Upper lobe of left lung (tissue), 4 donors: ENCODE data around the gene LMCD1.

Experiments
- CTCF ChIP-seq, 6 experiments: fragments of 450-650 bp in 4 of 6; fragments of 200-600 bp in 2 of 6; sonication (generic) in 2 of 6; IDR thresholded peaks; one replicate each; pipeline ENCODE4 v1.5.1; 2016 to 2019; ENCODE audit warnings: antibody characterized with exemption in 6 of 6
- POLR2A ChIP-seq, 4 donors: fragments of 450-650 bp; IDR thresholded peaks; one replicate each; pipeline ENCODE4 v1.5.1; 2016 to 2017; ENCODE audit warnings: antibody characterized with exemption in 4 of 4, mild to moderate bottlenecking in 2 of 4
- POLR2AphosphoS5 ChIP-seq, 2 donors: sonication (generic); formaldehyde crosslinking; IDR thresholded peaks; one replicate each; pipeline ENCODE4 v1.5.1; 2017; ENCODE audit warnings: antibody characterized with exemption in 2 of 2

- no peak for TF ChIP-seq CTCF (IDR thresholded peaks at IDR 0.05)
- no peak for TF ChIP-seq POLR2A (IDR thresholded peaks at IDR 0.05)
- no peak for TF ChIP-seq POLR2AphosphoS5 (IDR thresholded peaks at IDR 0.05)
Observed at GRCh38 chr3:8494327-8494726, 7.3 kb upstream of the LMCD1 start.
